Umbilical cord (tissue), 2 donors: ENCODE data around the gene MMP14. TPM values are rescaled to one million over a fixed set of nuclear protein-coding genes. Genes with fewer than 3 reads are reported as not detected.
A peak's percentile ranks its signal among the peaks of the same experiment; 100 is the strongest.
"Not testable (repeated sequence)": the region's sequence is repeated elsewhere in the genome, so short reads cannot be mapped to it uniquely, and the experiment has no call there.

Source experiments
- DNase-seq: peaks from one replicate; pipeline ENCODE4 v3.0.0-alpha.2; 2015; ENCODE audit warnings: low spot score
- total RNA-seq: library from RNA; depleted of rRNA; stranded (reverse); fragments of >200 nt; gene quantifications from one replicate; pipeline ENCODE4 v1.2.3, GENCODE V29; 2014; ENCODE audit warnings: low replicate concordance; ENCODE audit not compliant: insufficient read depth

The MMP14 gene
- total RNA-seq, 1 donor from 2014 or later: 103 TPM

GRCh38 chr14:22814373-22814772 lies 22.0 kb upstream of the MMP14 start:
- no peak for DNase-seq

GRCh38 chr14:22814941-22815713 lies 21.3 kb upstream of the MMP14 start, which contains the start of gene SLC7A7:
Gene SLC7A7, minus strand, starts transcription at chr14:22815435. Its CDS starts 2,037 bp downstream, at chr14:22813398.
- peak; percentile 91 for DNase-seq

- DNase-seq: peak; percentile 91
These were observed 17.0 kb upstream of the MMP14 start for GRCh38 chr14:22819151-22819988.

GRCh38 chr14:22820731-22821130 lies 15.7 kb upstream of the MMP14 start:
- DNase-seq: no peak

GRCh38 chr14:22821193-22822015 lies 15.0 kb upstream of the MMP14 start:
- DNase-seq: peak; percentile 38

GRCh38 chr14:22822016-22822570 lies 14.3 kb upstream of the MMP14 start:
- DNase-seq: no peak

- DNase-seq: peak; percentile 94
These were observed 13.8 kb upstream of the MMP14 start for GRCh38 chr14:22822571-22823098.

GRCh38 chr14:22824711-22825359 lies 11.6 kb upstream of the MMP14 start:
- peak; percentile 66 for DNase-seq

- not testable (repeated sequence) for DNase-seq
These were observed 7.2 kb upstream of the MMP14 start for GRCh38 chr14:22829076-22829660.

GRCh38 chr14:22829661-22830442 lies 6.5 kb upstream of the MMP14 start, which contains the start of gene MRPL52:
Gene MRPL52, plus strand, starts transcription at chr14:22829887. Its CDS starts 26 bp downstream, at chr14:22829913.
- peak; percentile 96 for DNase-seq

- DNase-seq: no peak
These were observed 5.9 kb upstream of the MMP14 start for GRCh38 chr14:22830443-22831010.

- no peak for DNase-seq
These were observed 880 bp upstream of the MMP14 start for GRCh38 chr14:22835505-22835904.

- peak; percentile 68 for DNase-seq
These were observed 847 bp downstream of the MMP14 start for GRCh38 chr14:22837114-22837749.

GRCh38 chr14:22837750-22838538 lies 1.6 kb downstream of the MMP14 start:
- DNase-seq: peak; percentile 74

- peak; percentile 61 for DNase-seq
These were observed 2.3 kb downstream of the MMP14 start for GRCh38 chr14:22838631-22839041.

- no peak for DNase-seq
These were observed 2.9 kb downstream of the MMP14 start for GRCh38 chr14:22839159-22839779.

GRCh38 chr14:22841311-22841710 lies 4.9 kb downstream of the MMP14 start:
- DNase-seq: no peak
